Brain pericyte (primary cell): ENCODE results near the gene KCTD3.

Source experiments
- DNase-seq: peaks from one replicate; pipeline ENCODE4 v3.0.0-alpha.2; 2012; ENCODE audit warnings: low read depth, low spot score

Gene KCTD3

GRCh38 chr1:215605011-215605621 is 38.0 kb downstream of the KCTD3 start:
- DNase-seq, result no peak

GRCh38 chr1:215606036-215606435 is 38.9 kb downstream of the KCTD3 start:
- no peak for DNase-seq

- DNase-seq, result no peak
Measured at GRCh38 chr1:215606564-215607168, 39.6 kb downstream of the KCTD3 start.

- DNase-seq, result no peak
Measured at GRCh38 chr1:215607412-215607811, 40.3 kb downstream of the KCTD3 start.

GRCh38 chr1:215608646-215609045 is 41.5 kb downstream of the KCTD3 start:
- no peak for DNase-seq

GRCh38 chr1:215612391-215612790 is 45.3 kb downstream of the KCTD3 start:
- no peak for DNase-seq

GRCh38 chr1:215617979-215618378 is 50.9 kb downstream of the KCTD3 start:
- DNase-seq, result no peak

GRCh38 chr1:215623162-215623561 is 56.1 kb downstream of the KCTD3 start:
- DNase-seq, result no peak

- DNase-seq, result no peak
Measured at GRCh38 chr1:215625949-215626348, 58.8 kb downstream of the KCTD3 start.

- DNase-seq, result no peak
Measured at GRCh38 chr1:215631040-215631439, 63.9 kb downstream of the KCTD3 start.

GRCh38 chr1:215631489-215631888 is 64.4 kb downstream of the KCTD3 start:
- DNase-seq, result peak; percentile 29

- no peak for DNase-seq
Measured at GRCh38 chr1:215635827-215636226, 68.7 kb downstream of the KCTD3 start.

GRCh38 chr1:215636258-215636965 is 69.3 kb downstream of the KCTD3 start:
- no peak for DNase-seq

- DNase-seq, result no peak
Measured at GRCh38 chr1:215637041-215637573, 70.0 kb downstream of the KCTD3 start.

GRCh38 chr1:215640429-215641148 is 73.5 kb downstream of the KCTD3 start:
- no peak for DNase-seq

- no peak for DNase-seq
Measured at GRCh38 chr1:215643592-215644321, 76.7 kb downstream of the KCTD3 start.

- no peak for DNase-seq
Measured at GRCh38 chr1:215645182-215645581, 78.1 kb downstream of the KCTD3 start.

- DNase-seq, result no peak
Measured at GRCh38 chr1:215645861-215646260, 78.8 kb downstream of the KCTD3 start.

GRCh38 chr1:215647738-215648137 is 80.6 kb downstream of the KCTD3 start:
- no peak for DNase-seq

GRCh38 chr1:215648957-215649356 is 81.9 kb downstream of the KCTD3 start:
- no peak for DNase-seq

- DNase-seq, result no peak
Measured at GRCh38 chr1:215650446-215651149, 83.5 kb downstream of the KCTD3 start.
